Melanocyte of skin (primary cell): ENCODE results near the gene USP2. TPM values are rescaled to one million over a fixed set of nuclear protein-coding genes. Genes with fewer than 3 reads are reported as not detected.

Experiments
- small RNA-seq, 2 donors: library from RNA; depleted of rRNA; stranded (forward); fragments of <200 nt; gene quantifications; one replicate each; pipeline ENCODE3, GENCODE V24; 2012
- total RNA-seq, 2 donors: library from RNA; depleted of rRNA; stranded (reverse); fragments of >200 nt; gene quantifications; 2 replicates each; pipeline ENCODE4 v1.2.3, GENCODE V29; 2012

Gene USP2
- total RNA-seq = 1 to 10 TPM in 1 of 2 donors, under 1 TPM in 1; 0.33 to 1.0 TPM

GRCh38 chr11:119381181-119381988, at the start of gene USP2:
Gene USP2, minus strand, starts transcription at chr11:119381690. Its CDS starts 8,210 bp downstream, at chr11:119373480.

GRCh38 chr11:119422809-119423508, 41.5 kb upstream of the USP2 start, which contains the start of gene THY1:
Gene THY1, minus strand, starts transcription at chr11:119423172. Its CDS starts 2,267 bp downstream, at chr11:119420905.

GRCh38 chr11:119346605-119347004, 34.9 kb downstream of the USP2 start, which contains the start of gene MFRP:
Gene MFRP, minus strand, starts transcription at chr11:119346705. Its CDS starts 192 bp downstream, at chr11:119346513.

GRCh38 chr11:119340335-119341221, 40.9 kb downstream of the USP2 start, which contains the start of gene C1QTNF5:
Gene C1QTNF5, minus strand, starts transcription at chr11:119340883. Its CDS starts 486 bp downstream, at chr11:119340397.

GRCh38 chr11:119334174-119334930, 47.1 kb downstream of the USP2 start, which contains the start of gene RNF26:
Gene RNF26, plus strand, starts transcription at chr11:119334527. Its CDS starts 596 bp downstream, at chr11:119335123.

GRCh38 chr11:119316729-119317591, 64.5 kb downstream of the USP2 start, which contains the start of gene MCAM:
Gene MCAM, minus strand, starts transcription at chr11:119317130. Its CDS starts 29 bp downstream, at chr11:119317101.

Small RNA genes within 50 kb of the gene (small RNA-seq; reads per million reads assigned to genes)
- 0 reads per million in 2 donors for gene AP003396.4
- 0 reads per million in 2 donors for gene RF01225

Other genes starting within 250 kb of the USP2 start
- under 1 TPM; 0.33 to 0.34 TPM for gene ABCG4, start 232.6 kb downstream of the USP2 start, total RNA-seq
- gene NLRX1, start 213.0 kb downstream of the USP2 start, total RNA-seq = 10 to 100 TPM; 17.0 to 22.4 TPM
- gene NHERF4, start 196.2 kb downstream of the USP2 start, total RNA-seq = under 1 TPM in 1 of 2 donors, not detected in 1; 0.69 TPM
- gene CBL, start 175.4 kb downstream of the USP2 start, total RNA-seq = 10 to 100 TPM; 11.7 to 17.0 TPM
- 100 to 1,000 TPM; 408 to 781 TPM for gene MCAM, start 64.6 kb downstream of the USP2 start, total RNA-seq
- 1 to 10 TPM; 5.2 to 9.7 TPM for gene RNF26, start 47.2 kb downstream of the USP2 start, total RNA-seq
- 10 to 100 TPM in 1 of 2 donors, 1 to 10 TPM in 1; 6.7 to 15.8 TPM for gene C1QTNF5, start 40.8 kb downstream of the USP2 start, total RNA-seq
- gene MFRP, start 35.0 kb downstream of the USP2 start, total RNA-seq = under 1 TPM in 1 of 2 donors, not detected in 1; under 0.01 TPM
- gene THY1, start 41.5 kb upstream of the USP2 start, total RNA-seq = 10 to 100 TPM in 1 of 2 donors, 1 to 10 TPM in 1; 2.4 to 11.7 TPM